Psoas muscle (tissue), 8 donors: ENCODE measurements around the gene ANAPC15. TPM values are rescaled to one million over a fixed set of nuclear protein-coding genes. Genes with fewer than 3 reads are reported as not detected.
"Not testable (repeated sequence)": the region's sequence is repeated elsewhere in the genome, so short reads cannot be mapped to it uniquely, and the experiment has no call there.

Experiments used
- ATAC-seq, 4 donors: fragments of 200-7000 bp; cut with Tn5 transposase; one replicate each; pipeline ENCODE4 v1.9.1; 2020; ENCODE audit warnings: moderate library complexity in 3 of 4, mild to moderate bottlenecking in 2 of 4
- DNase-seq, 2 donors: peaks; one replicate each; pipeline ENCODE4 v3.0.0-alpha.2; 2020
- H3K27ac ChIP-seq: fragments of 200-600 bp; one replicate; pipeline ENCODE4 v1.8.0; 2022
- H3K27me3 ChIP-seq, 3 donors: fragments of 200-600 bp in 1 of 3; one replicate each; pipeline versions ENCODE4 v1.6.1 to v1.8.0; 2013 to 2022; ENCODE audit warnings: low read length in 2 of 3, mild to moderate bottlenecking in 2 of 3, moderate library complexity in 1 of 3; ENCODE audit not compliant: insufficient read depth in 3 of 3
- H3K36me3 ChIP-seq, 2 donors: fragments of 200-600 bp in 1 of 2; one replicate each; pipeline versions ENCODE4 v1.6.1 to v1.8.0; 2013 to 2022; ENCODE audit warnings: low read depth in 1 of 2, mild to moderate bottlenecking in 1 of 2, moderate library complexity in 1 of 2; ENCODE audit not compliant: insufficient read depth in 1 of 2
- H3K4me1 ChIP-seq: fragments of 200-600 bp; one replicate; pipeline ENCODE4 v1.8.0; 2022
- H3K4me3 ChIP-seq: fragments of 200-600 bp; one replicate; pipeline ENCODE4 v1.8.0; 2022; ENCODE audit warnings: mild to moderate bottlenecking
- H3K9me3 ChIP-seq: fragments of 200-600 bp; one replicate; pipeline ENCODE4 v1.8.0; 2022
- WGBS, 3 donors: extraction: QIAGEN DNeasy Blood & Tissue Kit; methylation state at CpG; one replicate each; pipeline versions ENCODE4 v1.1.6 to v1.1.7; 2013; 5-methylcytosine and 5-hydroxymethylcytosine counted together
- intact Hi-C, 2 donors: fragments of 100-400 bp; cut with DNase I; formaldehyde crosslinking; loops; one replicate each; pipeline versions ENCODE4 v1.11.0 to v1.14.2; 2022
- polyA plus RNA-seq, 3 donors: library from polyadenylated mRNA; stranded (reverse); fragments of 200-250 nt; gene quantifications; one replicate each; pipeline ENCODE4 v1.2.3, GENCODE V29; 2013
- total RNA-seq, 4 donors: library from RNA; stranded (reverse); fragmentation: NEBNext Ultra II Directional in 2 of 4; extraction: Animal tissue kit (Norgen Biotek cat#: 25700) in 2 of 4; gene quantifications; one replicate each; pipeline versions ENCODE4 v1.2.1 to v1.2.4, GENCODE V29; 2021 to 2023
- TF ChIP-seq, protein P1 (sequence below): fragments of 200-600 bp; IDR thresholded peaks from one replicate; pipeline ENCODE4 v1.8.0; 2022; ENCODE audit warnings: antibody characterized with exemption
- donor health status: healthy with polysubstance abuse.
- donor health status: DM: no; HTN: no; CAD: no; lungs with moderate emphysema.
- donor health status: Bipolar disorder and iron deficiency.
- donor health status: healthy.
- donor health status: DM: yes; HTN: yes; CAD: no.
- donor health status: DM: no; HTN: no; CAD: no.
- donor health status: DM: no; HTN: no; CAD: no.
- donor health status: DM: yes; HTN: yes; CAD: no.

The ANAPC15 gene
- total and polyA plus RNA-seq, 7 donors: 32.7 to 49.2 (median 37.5) TPM

DNA sequence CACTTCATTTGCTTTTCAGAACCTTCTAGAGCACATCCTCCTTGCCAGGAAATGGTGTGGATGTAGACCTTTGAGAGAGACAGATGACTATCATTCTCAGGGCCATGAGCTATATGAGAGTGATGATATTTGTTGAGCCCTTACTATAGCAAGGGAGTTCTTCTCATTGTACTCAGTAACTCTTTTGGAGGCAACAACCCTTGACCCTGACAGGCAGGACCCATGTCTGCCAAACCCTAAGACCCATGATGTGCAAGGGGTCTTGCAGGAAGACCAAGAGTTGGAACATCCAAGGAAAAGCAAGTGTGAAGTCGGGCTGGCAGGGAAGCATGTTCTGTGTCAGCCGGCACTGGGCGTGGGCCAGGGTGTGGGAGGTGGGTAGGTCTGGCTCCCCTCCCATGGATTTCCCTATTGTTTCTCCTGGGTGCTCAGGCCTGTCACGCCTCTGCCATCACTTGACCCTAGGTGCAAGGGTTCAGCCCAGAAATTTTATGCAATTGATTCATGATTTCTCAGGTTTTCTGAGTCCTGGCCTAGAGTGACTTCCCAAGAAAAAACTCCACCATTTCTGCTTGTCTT lies 24.3 kb upstream of the ANAPC15 start:
- H3K36me3 ChIP-seq: no peaks in the 10 kb centered on the region
- no peaks in the 10 kb centered on the region for H3K9me3 ChIP-seq
- peaks cover 0 to 3% (median 0%) of the 10 kb centered on the region in 3 donors for H3K27me3 ChIP-seq
- DNase-seq (no peak), ATAC-seq (no peak)
- H3K27ac ChIP-seq: no peak overlapping the region
- no peak overlapping the region for H3K4me3 ChIP-seq
- intact Hi-C loops: no loop called here
- TF ChIP-seq, protein P1, sequence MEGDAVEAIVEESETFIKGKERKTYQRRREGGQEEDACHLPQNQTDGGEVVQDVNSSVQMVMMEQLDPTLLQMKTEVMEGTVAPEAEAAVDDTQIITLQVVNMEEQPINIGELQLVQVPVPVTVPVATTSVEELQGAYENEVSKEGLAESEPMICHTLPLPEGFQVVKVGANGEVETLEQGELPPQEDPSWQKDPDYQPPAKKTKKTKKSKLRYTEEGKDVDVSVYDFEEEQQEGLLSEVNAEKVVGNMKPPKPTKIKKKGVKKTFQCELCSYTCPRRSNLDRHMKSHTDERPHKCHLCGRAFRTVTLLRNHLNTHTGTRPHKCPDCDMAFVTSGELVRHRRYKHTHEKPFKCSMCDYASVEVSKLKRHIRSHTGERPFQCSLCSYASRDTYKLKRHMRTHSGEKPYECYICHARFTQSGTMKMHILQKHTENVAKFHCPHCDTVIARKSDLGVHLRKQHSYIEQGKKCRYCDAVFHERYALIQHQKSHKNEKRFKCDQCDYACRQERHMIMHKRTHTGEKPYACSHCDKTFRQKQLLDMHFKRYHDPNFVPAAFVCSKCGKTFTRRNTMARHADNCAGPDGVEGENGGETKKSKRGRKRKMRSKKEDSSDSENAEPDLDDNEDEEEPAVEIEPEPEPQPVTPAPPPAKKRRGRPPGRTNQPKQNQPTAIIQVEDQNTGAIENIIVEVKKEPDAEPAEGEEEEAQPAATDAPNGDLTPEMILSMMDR: no peak
- H3K4me1 ChIP-seq: no peaks in the 10 kb centered on the region
- WGBS, 3 donors: 72 to 85% (median 74%) methylated on average over 4 of the region's 4 CpGs

DNA sequence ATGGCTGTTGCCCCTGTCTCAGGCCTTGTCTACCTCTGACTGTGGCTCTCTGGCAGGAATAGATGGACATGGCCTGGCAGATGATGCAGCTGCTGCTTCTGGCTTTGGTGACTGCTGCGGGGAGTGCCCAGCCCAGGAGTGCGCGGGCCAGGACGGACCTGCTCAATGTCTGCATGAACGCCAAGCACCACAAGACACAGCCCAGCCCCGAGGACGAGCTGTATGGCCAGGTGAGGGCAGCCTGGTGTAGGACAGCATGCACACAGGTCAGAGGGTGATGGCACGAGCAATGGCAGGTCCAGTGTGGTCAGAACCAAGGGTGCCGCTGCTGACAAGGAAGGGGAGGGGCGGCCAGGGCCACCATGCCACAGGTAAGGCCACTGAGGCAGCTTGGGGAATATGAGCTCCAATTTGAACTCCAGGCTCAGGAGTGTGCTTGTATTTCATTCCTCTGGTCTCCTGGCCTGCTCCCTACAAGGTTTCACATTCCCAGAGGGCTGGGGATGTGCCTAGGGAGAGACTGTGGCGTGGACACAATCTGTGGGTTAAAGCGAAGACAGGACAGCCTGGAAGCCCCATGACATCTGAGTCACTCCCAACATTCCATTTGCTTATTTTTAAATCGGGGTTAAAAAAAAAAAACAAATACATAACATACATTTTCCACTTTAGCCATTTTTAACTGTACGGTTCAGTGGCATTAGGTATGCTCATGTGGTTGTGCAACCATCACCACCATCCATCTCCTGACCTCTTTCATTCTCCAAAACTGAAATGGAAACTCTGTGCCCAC lies 23.6 kb upstream of the ANAPC15 start:
- ATAC-seq: no peak
- H3K36me3 ChIP-seq: no peaks in the 10 kb centered on the region
- WGBS, 3 donors: 82 to 84% (median 83%) methylated on average over 13 to 14 of the region's 14 CpGs
- H3K4me1 ChIP-seq: no peaks in the 10 kb centered on the region
- intact Hi-C loops: no loop called here
- no peak overlapping the region for H3K27ac ChIP-seq
- H3K27me3 ChIP-seq: peaks cover 0 to 3% (median 0%) of the 10 kb centered on the region in 3 donors
- H3K4me3 ChIP-seq: no peak overlapping the region
- TF ChIP-seq, protein P1: no peak
- no peaks in the 10 kb centered on the region for H3K9me3 ChIP-seq
- DNase-seq: no peak

DNA sequence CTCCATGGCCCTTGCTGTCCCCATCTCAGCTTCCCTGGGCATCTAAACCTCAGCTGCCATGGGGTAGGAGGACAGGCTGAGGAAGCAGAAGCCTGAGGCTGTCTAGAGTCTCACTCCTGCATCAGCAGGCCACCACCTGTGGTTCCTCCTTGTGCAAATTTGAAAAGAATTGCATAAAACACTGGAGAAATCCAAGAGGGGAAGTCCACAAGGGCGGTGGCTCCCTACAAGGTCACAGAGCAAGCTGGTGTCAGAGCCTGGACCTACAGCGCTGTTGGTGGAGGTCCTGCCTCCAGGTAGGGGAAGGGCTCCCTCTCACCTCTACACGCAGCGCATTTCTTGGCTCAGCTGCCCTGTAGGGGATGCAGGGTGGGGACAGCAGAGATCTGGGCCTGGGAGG lies 23.0 kb upstream of the ANAPC15 start, which contains the start of gene FOLR3:
FOLR3 (plus strand) TSS at position 253 of the 400 bp plus-strand sequence. CDS start 228 bp downstream, outside the sequence.
- H3K36me3 ChIP-seq, H3K27me3 ChIP-seq, H3K9me3 ChIP-seq, H3K27ac ChIP-seq, ATAC-seq, intact Hi-C loops, DNase-seq, H3K4me1 ChIP-seq, H3K4me3 ChIP-seq: not testable (repeated sequence)
- WGBS, 3 donors: 84 to 93% (median 88%) methylated on average over 4 of the region's 4 CpGs

DNA sequence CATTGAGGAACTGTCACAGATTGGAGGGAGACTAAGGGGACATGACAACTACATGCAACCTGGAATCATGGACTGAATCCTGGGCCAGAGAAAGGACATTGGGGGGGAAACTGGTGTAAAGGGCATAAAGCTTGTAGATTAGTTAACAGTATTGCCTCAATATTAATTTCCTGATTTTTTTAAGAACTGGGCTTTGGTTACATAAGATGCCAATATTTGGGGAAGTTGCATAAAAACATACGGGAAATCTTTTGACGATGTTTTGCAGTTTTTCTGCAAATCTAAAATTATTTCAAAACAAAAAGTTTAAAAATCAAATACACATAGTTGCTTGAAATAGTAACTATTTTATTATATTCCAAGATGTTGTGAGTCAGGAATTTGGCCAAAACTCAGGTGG lies 20.2 kb upstream of the ANAPC15 start:
- Histone ChIP-seq H3K36me3 (no peaks in the 10 kb centered on the region), H3K4me3 (no peak overlapping the region), H3K9me3 (no peaks in the 10 kb centered on the region), H3K27me3 (peaks cover 0 to 3% (median 0%) of the 10 kb centered on the region in 3 donors), H3K4me1 (no peaks in the 10 kb centered on the region), H3K27ac (no peak overlapping the region)
- ATAC-seq (no peak), DNase-seq (no peak)
- TF ChIP-seq, protein P1: no peak
- 72 to 85% (median 84%) methylated on average over 2 of the region's 2 CpGs for WGBS, 3 donors
- intact Hi-C loops: no loop called here

DNA sequence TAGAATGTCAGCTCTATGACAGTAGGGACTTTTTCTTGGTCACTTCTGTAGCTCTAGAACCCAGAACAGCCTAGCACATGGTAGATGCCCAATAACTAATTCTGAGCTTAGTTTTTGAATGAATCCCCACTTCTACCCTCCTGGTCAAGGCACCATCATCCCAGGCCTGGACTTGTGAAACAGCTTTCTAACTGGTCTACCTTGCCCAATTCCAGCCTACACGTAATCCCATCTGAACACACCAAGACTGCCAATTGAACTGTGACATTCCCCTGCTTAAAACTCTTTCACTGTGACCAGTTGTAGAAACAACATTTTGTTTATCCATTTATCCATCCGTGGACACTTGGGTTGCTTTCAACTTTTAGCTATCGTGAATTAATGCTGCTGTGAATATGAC lies 16.9 kb upstream of the ANAPC15 start:
- TF ChIP-seq, protein P1: no peak
- Histone ChIP-seq H3K9me3 (no peaks in the 10 kb centered on the region), H3K27ac (no peak overlapping the region), H3K4me1 (no peaks in the 10 kb centered on the region), H3K27me3 (peaks cover 0 to 3% (median 0%) of the 10 kb centered on the region in 3 donors), H3K4me3 (no peak overlapping the region), H3K36me3 (no peaks in the 10 kb centered on the region)
- intact Hi-C loops: no loop called here
- ATAC-seq (no peak), DNase-seq (no peak)
- WGBS, 3 donors: 81 to 83% (median 82%) methylated on average over 3 of the region's 3 CpGs
